ENCODE results near the gene FCRL5. TPM values are rescaled to one million over a fixed set of nuclear protein-coding genes. Genes with fewer than 3 reads are reported as not detected.

The FCRL5 gene
- total RNA-seq, 1 donor from 2014 or later = not detected

GRCh38 chr1:157466011-157466410, 86.3 kb downstream of the FCRL5 start:
- Histone ChIP-seq H2AFZ (ENCODE audit: low read depth, low read length) (no peak overlapping the region), H3K4me2 (ENCODE audit: low read length) (no peak overlapping the region), H3K27me3 (ENCODE audit: insufficient read depth, low read length) (no peaks in the 10 kb centered on the region), H3K9ac (ENCODE audit: low read length) (no peak overlapping the region), H3K4me3 (ENCODE audit: insufficient read depth, low read depth, low read length) (no peak overlapping the region), H4K20me1 (ENCODE audit: insufficient read depth, low read length) (no peaks in the 10 kb centered on the region), H3K79me2 (ENCODE audit: insufficient read depth, low read length) (no peaks in the 10 kb centered on the region), H3K27ac (ENCODE audit: low read depth, low read length) (no peak overlapping the region), H3K9me3 (ENCODE audit: insufficient read depth, low read depth, low read length) (no peaks in the 10 kb centered on the region), H3K4me1 (ENCODE audit: insufficient read depth, low read length) (no peaks in the 10 kb centered on the region), H3K36me3 (ENCODE audit: insufficient read depth, low read length) (no peaks in the 10 kb centered on the region)
- Mint-ChIP-seq H3K4me1 (ENCODE audit: low read depth, unreplicated experiment) (peaks cover 2% of the 10 kb centered on the region), H3K36me3 (ENCODE audit: low read depth, unreplicated experiment) (no peaks in the 10 kb centered on the region), H3K9me3 (ENCODE audit: unreplicated experiment) (no peaks in the 10 kb centered on the region), H3K4me3 (ENCODE audit: unreplicated experiment) (no peak overlapping the region), H3K27ac (ENCODE audit: unreplicated experiment) (no peak overlapping the region), H3K27me3 (ENCODE audit: low read depth, unreplicated experiment) (no peaks in the 10 kb centered on the region)
- FAIRE-seq = no peak
- DNase-seq (ENCODE audit: low read depth) = no peak
- TF ChIP-seq CTCF (IDR thresholded peaks at IDR 0.05; ENCODE audit: insufficient read depth, low read depth, low read length) (no peak), EZH2 (IDR thresholded peaks at IDR 0.05; ENCODE audit: insufficient read depth, low read length) (no peak)

Other genes with a start within 250 kb of the FCRL5 start
- 0.48 TPM in 1 of 2 replicates, not detected in the other for gene FCRL4, start 45.6 kb upstream of the FCRL5 start, total RNA-seq
- not detected in 2 replicates for gene FCRL3, start 148.3 kb upstream of the FCRL5 start, total RNA-seq
- not detected in 2 replicates for gene FCRL2, start 224.6 kb upstream of the FCRL5 start, total RNA-seq